Measurements from ENCODE around the gene IFNAR1. TPM values are rescaled to one million over a fixed set of nuclear protein-coding genes. Genes with fewer than 3 reads are reported as not detected.
A peak's percentile ranks its signal among the peaks of the same experiment; 100 is the strongest.
"Not testable (repeated sequence)": the region's sequence is repeated elsewhere in the genome, so short reads cannot be mapped to it uniquely, and the experiment has no call there.

Gene IFNAR1
- total RNA-seq, 1 experiment from 2014 or later: 12.1 TPM

GRCh38 chr21:33345751-33346238 lies 21.0 kb downstream of the IFNAR1 start:
- DNase-seq (ENCODE audit: low spot score): no peak

- no peak for DNase-seq (ENCODE audit: low spot score)
These were observed 23.9 kb downstream of the IFNAR1 start for GRCh38 chr21:33348706-33349105.

GRCh38 chr21:33350676-33351075 lies 25.9 kb downstream of the IFNAR1 start:
- DNase-seq (ENCODE audit: low spot score): no peak

GRCh38 chr21:33355355-33355754 lies 30.6 kb downstream of the IFNAR1 start:
- DNase-seq (ENCODE audit: low spot score): no peak

- no peak for DNase-seq (ENCODE audit: low spot score)
These were observed 31.2 kb downstream of the IFNAR1 start for GRCh38 chr21:33355996-33356395.

- no peak for DNase-seq (ENCODE audit: low spot score)
These were observed 32.4 kb downstream of the IFNAR1 start for GRCh38 chr21:33357177-33357576.

GRCh38 chr21:33359446-33359845 lies 34.7 kb downstream of the IFNAR1 start:
- no peak for DNase-seq (ENCODE audit: low spot score)

- no peak for DNase-seq (ENCODE audit: low spot score)
These were observed 35.5 kb downstream of the IFNAR1 start for GRCh38 chr21:33360281-33360680.

GRCh38 chr21:33360881-33361602 lies 36.3 kb downstream of the IFNAR1 start:
- peak; percentile 66 for DNase-seq (ENCODE audit: low spot score)

- DNase-seq (ENCODE audit: low spot score): no peak
These were observed 37.3 kb downstream of the IFNAR1 start for GRCh38 chr21:33362044-33362555.

- not testable (repeated sequence) for DNase-seq (ENCODE audit: low spot score)
These were observed 39.3 kb downstream of the IFNAR1 start for GRCh38 chr21:33363911-33364609.

GRCh38 chr21:33364830-33365229 lies 40.1 kb downstream of the IFNAR1 start:
- no peak for DNase-seq (ENCODE audit: low spot score)

- no peak for DNase-seq (ENCODE audit: low spot score)
These were observed 42.7 kb downstream of the IFNAR1 start for GRCh38 chr21:33367309-33367973.

GRCh38 chr21:33368124-33368523 lies 43.4 kb downstream of the IFNAR1 start:
- DNase-seq (ENCODE audit: low spot score): no peak

- DNase-seq (ENCODE audit: low spot score): no peak
These were observed 43.8 kb downstream of the IFNAR1 start for GRCh38 chr21:33368576-33368975.

- DNase-seq (ENCODE audit: low spot score): no peak
These were observed 44.8 kb downstream of the IFNAR1 start for GRCh38 chr21:33369586-33369985.

GRCh38 chr21:33370305-33370704 lies 45.5 kb downstream of the IFNAR1 start:
- no peak for DNase-seq (ENCODE audit: low spot score)

- DNase-seq (ENCODE audit: low spot score): no peak
These were observed 46.6 kb downstream of the IFNAR1 start for GRCh38 chr21:33371366-33371765.

GRCh38 chr21:33372582-33372981 lies 47.8 kb downstream of the IFNAR1 start:
- no peak for DNase-seq (ENCODE audit: low spot score)

- no peak for DNase-seq (ENCODE audit: low spot score)
These were observed 48.7 kb downstream of the IFNAR1 start for GRCh38 chr21:33373451-33373850.

GRCh38 chr21:33374080-33374449 lies 49.3 kb downstream of the IFNAR1 start:
- no peak for DNase-seq (ENCODE audit: low spot score)

- no peak for DNase-seq (ENCODE audit: low spot score)
These were observed 49.8 kb downstream of the IFNAR1 start for GRCh38 chr21:33374450-33375096.
